GM06990 (cell line): ENCODE measurements around the gene NTHL1.

Experiments
- DNase-seq: peaks from one replicate; pipeline ENCODE4 v3.0.0-alpha.2; 2011; ENCODE audit not compliant: insufficient read length; ENCODE audit errors: extremely low read depth
- H3K27me3 ChIP-seq: replicated peaks from 2 replicates; pipeline ENCODE4 v1.6.0; 2011; ENCODE audit warnings: low read length; ENCODE audit not compliant: control insufficient read depth, insufficient read depth
- H3K36me3 ChIP-seq: 2 replicates; pipeline ENCODE4 v1.5.1; 2011; ENCODE audit warnings: low read length; ENCODE audit not compliant: control insufficient read depth, insufficient read depth
- H3K4me3 ChIP-seq: replicated peaks from 2 replicates; pipeline ENCODE4 v1.5.1; 2011; ENCODE audit warnings: low read depth, mild to moderate bottlenecking, control low read depth, low read length
- CTCF ChIP-seq: IDR thresholded peaks from 2 replicates; pipeline ENCODE4 v1.5.1; 2011; ENCODE audit warnings: low read length, control low read depth, mild to moderate bottlenecking, inconsistent platforms; ENCODE audit not compliant: insufficient read depth, poor library complexity, severe bottlenecking

Gene NTHL1

GRCh38 chr16:2044541-2044940 is 3.1 kb downstream of the NTHL1 start:
- Histone ChIP-seq H3K36me3 (no peaks in the 10 kb centered on the region), H3K27me3 (no peaks in the 10 kb centered on the region), H3K4me3 (no peak overlapping the region)
- no peak for DNase-seq
- TF ChIP-seq CTCF, result no peak

- Histone ChIP-seq H3K4me3 (no peak overlapping the region), H3K27me3 (no peaks in the 10 kb centered on the region), H3K36me3 (no peaks in the 10 kb centered on the region)
- no peak for DNase-seq
- TF ChIP-seq CTCF, result no peak
These were observed 3.8 kb downstream of the NTHL1 start for GRCh38 chr16:2043667-2044451.

DNA sequence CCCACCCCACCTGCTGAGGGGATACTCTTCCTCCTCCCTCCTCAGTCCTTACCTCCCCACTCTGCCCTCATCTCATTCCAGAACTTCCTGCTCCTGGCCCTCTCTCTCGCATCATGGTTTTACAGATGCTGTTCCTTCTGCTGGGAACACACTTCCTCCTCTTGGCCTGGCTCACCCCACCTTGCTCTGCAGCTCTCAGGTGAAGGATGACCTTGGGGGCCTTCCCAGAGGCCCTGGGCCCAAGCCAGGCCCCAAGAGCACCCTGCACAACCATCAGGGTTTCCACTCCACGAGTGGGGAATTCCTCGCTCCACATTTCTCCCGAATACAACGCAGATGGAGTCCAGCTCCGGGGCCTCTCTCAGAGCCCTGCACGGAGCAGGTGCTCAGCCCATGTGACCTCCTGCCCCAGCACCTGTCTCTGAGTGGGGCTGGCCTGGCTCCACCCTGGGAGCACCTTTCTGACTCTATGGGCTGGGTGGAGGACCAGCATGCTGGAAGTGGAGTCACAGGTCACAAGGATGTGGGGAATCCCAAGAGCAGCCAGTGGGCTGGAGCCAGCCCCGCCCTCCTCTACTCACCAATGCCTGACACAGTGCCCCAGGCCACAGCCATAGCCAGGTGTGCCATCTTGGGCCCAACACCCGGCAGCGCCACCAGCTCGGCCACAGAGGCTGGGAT is 4.5 kb downstream of the NTHL1 start:
- DNase-seq, result no peak
- Histone ChIP-seq H3K4me3 (no peak overlapping the region), H3K36me3 (no peaks in the 10 kb centered on the region), H3K27me3 (no peaks in the 10 kb centered on the region)
- no peak for TF ChIP-seq CTCF

GRCh38 chr16:2042171-2042985 is 5.3 kb downstream of the NTHL1 start:
- Histone ChIP-seq H3K27me3 (no peaks in the 10 kb centered on the region), H3K4me3 (no peak overlapping the region), H3K36me3 (no peaks in the 10 kb centered on the region)
- no peak for TF ChIP-seq CTCF
- DNase-seq, result no peak

DNA sequence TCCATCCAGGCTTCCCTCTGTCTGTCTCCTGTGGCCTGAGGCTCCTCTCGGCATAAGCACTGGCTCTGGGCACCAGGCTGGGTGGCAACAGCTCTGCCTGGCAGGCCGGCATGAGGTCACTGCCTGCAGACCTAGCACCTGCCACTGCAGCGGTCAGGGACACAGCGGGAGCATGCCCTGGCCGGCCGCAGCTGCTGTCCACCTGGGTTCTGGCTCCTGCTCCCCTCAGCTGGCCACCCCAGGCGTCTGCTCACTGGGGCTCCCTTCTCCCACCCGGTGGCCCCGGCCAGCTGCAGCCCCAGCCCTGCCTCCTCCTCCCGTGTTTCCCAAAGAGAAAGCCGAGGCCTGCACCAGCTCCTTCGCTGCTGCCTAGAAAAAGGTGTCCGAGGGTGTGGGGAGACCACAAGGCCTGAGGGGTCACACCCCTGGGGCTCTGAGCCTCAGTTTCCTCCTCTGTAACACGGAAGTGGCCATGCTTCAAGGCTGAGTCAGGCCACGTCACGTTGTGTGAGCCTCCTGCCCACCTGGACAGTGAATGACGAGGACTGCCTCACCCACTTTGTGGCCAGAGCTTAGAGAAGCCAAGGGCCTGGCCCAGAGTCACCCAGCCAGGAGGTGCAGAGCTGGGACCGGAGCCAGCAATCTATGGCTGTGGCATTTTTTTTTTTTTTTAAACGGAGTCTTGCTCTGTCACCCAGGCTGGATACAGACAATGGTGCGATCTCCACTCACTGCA is 6.7 kb downstream of the NTHL1 start:
- H3K4me3 ChIP-seq, result no peak overlapping the region
- no peak for DNase-seq
- no peak for TF ChIP-seq CTCF

More for the DNA sequence above, 6.7 kb downstream of the NTHL1 start:
- Histone ChIP-seq H3K36me3 (no peaks in the 10 kb centered on the region), H3K27me3 (no peaks in the 10 kb centered on the region)
